Measurements from ENCODE around the gene KCNE2. TPM values are rescaled to one million over a fixed set of nuclear protein-coding genes. Genes with fewer than 3 reads are reported as not detected.
"Not testable (repeated sequence)": the region's sequence is repeated elsewhere in the genome, so short reads cannot be mapped to it uniquely, and the experiment has no call there.

Gene KCNE2
- total RNA-seq, 1 donor from 2014 or later: 0.56 TPM

DNA sequence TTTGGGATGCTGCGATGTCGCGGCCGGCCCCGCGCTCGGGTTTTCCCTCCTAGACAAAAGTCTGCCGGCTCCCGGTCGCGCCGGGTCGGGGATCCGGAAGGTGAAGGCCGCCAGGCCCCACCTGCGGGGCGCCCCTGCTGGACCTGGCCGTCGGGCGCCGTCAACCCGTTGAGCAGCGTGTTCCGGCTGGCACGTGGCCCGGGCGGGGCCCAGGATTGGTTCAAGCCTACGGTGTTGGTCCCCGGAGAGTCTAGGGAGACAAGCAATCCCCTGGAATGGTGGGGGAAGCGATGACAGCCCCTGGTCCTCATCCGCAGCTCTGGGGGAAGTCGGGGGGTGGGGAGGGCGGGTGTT is 11.8 kb downstream of the KCNE2 start:
- not testable (repeated sequence) for H3K4me3 Mint-ChIP-seq (ENCODE audit: unreplicated experiment); H3K4me1 Mint-ChIP-seq (ENCODE audit: unreplicated experiment); H3K27me3 Mint-ChIP-seq (ENCODE audit: unreplicated experiment); DNase-seq (ENCODE audit: extremely low spot score, unreplicated experiment); H3K9me3 Mint-ChIP-seq (ENCODE audit: unreplicated experiment); H3K36me3 Mint-ChIP-seq (ENCODE audit: unreplicated experiment); H3K27ac Mint-ChIP-seq (ENCODE audit: unreplicated experiment)

DNA sequence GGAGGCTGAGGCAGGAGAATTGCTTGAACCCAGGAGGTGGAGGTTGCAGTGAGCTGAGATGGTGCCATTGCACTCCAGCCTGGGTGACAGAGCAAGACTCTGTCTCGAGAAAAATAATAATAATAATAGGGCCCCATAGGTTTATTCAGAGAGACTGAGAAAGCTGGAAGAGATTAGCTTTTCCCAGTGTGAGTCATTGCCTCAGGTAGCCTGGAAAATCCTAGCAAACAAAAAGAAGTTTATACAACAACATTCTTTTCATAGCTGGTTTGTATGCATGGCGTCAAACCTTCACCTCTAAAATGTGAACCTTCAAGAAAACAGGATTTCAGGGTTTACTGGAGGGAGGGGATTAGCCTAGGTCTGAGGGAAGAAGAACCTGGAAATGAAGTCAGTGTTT is 19.3 kb downstream of the KCNE2 start:
- not testable (repeated sequence) for H3K36me3 Mint-ChIP-seq (ENCODE audit: unreplicated experiment); H3K4me1 Mint-ChIP-seq (ENCODE audit: unreplicated experiment); H3K27me3 Mint-ChIP-seq (ENCODE audit: unreplicated experiment); H3K27ac Mint-ChIP-seq (ENCODE audit: unreplicated experiment); DNase-seq (ENCODE audit: extremely low spot score, unreplicated experiment); H3K9me3 Mint-ChIP-seq (ENCODE audit: unreplicated experiment); H3K4me3 Mint-ChIP-seq (ENCODE audit: unreplicated experiment)

DNA sequence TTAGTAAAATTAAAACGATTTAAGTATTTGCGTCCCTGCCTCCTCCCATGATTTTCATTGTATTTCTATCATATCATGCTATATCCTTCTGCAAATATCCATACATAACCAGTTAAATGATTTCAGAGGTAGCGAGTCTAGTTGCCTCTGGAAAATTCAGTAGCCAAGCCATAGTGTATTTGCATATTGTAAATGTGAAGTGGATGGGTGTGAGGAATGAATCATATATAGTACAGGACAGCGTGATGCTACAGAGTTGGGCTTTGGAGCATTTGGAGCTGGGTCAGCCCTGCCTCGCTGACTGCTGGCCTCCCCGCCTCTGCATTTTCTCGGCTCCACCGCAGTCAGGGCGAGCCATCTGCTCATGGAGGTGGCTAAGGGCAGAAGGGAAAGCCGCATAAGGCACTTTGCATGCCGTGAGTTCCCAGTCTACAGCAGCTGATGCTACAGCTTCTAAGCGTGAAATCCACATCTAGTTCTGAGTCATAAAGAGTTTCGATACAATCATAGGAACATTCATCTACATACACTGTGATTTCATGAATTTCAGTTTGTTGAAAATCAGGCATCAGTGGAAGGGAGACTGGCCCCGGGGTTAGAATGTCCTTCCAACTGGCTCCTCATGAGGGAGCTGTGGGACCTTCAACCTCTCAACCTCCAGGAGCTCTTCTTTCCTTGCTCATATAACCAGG is 20.1 kb downstream of the KCNE2 start:
- not testable (repeated sequence) for H3K36me3 Mint-ChIP-seq (ENCODE audit: unreplicated experiment); H3K9me3 Mint-ChIP-seq (ENCODE audit: unreplicated experiment); H3K27ac Mint-ChIP-seq (ENCODE audit: unreplicated experiment); DNase-seq (ENCODE audit: extremely low spot score, unreplicated experiment); H3K4me3 Mint-ChIP-seq (ENCODE audit: unreplicated experiment); H3K27me3 Mint-ChIP-seq (ENCODE audit: unreplicated experiment); H3K4me1 Mint-ChIP-seq (ENCODE audit: unreplicated experiment)

DNA sequence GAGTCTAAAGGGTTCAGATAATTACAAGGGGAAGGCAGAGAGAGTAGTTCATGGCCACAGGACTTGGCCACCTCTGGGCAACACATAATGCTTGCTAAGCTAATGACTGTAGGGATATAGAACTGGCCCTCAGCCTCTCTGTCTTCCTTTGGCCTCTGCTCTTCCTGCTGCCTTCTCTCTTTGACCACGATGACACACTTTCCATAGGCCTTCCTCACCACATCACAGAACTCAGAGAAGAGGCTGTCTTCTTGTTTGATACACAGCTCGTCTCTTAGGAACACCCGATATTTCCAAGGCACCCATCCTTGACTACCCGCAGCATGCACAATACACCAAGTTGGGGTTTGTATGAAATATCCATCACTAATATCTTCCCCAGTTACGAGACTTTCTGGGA is 36.7 kb downstream of the KCNE2 start:
- H3K27ac Mint-ChIP-seq (ENCODE audit: unreplicated experiment); H3K4me3 Mint-ChIP-seq (ENCODE audit: unreplicated experiment): not testable (repeated sequence)

DNA sequence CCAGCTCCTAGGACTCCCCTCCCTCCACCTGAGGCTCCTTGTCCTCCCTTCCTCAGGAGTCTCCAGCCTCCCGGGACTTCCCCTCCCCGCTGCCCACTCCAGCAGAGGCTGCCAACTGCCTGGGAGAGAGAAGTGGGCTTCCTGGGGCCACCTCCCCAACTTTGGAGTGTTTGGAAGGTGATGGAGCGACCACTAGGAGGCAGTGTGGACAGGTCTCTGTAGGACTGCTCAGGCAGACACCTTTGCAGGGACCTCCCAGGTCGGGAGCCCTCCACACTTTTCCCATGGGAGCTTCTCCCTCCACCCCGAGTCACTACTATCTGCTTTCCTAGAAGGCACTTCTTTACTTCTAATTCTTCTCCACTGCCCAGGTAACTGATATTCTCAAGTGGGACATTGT is 40.9 kb downstream of the KCNE2 start:
- not testable (repeated sequence) for H3K27ac Mint-ChIP-seq (ENCODE audit: unreplicated experiment); H3K4me3 Mint-ChIP-seq (ENCODE audit: unreplicated experiment); H3K4me1 Mint-ChIP-seq (ENCODE audit: unreplicated experiment); DNase-seq (ENCODE audit: extremely low spot score, unreplicated experiment); H3K36me3 Mint-ChIP-seq (ENCODE audit: unreplicated experiment); H3K9me3 Mint-ChIP-seq (ENCODE audit: unreplicated experiment); H3K27me3 Mint-ChIP-seq (ENCODE audit: unreplicated experiment)

More for the DNA sequence above, 36.7 kb downstream of the KCNE2 start:
- H3K27me3 Mint-ChIP-seq (ENCODE audit: unreplicated experiment); H3K4me1 Mint-ChIP-seq (ENCODE audit: unreplicated experiment); H3K36me3 Mint-ChIP-seq (ENCODE audit: unreplicated experiment); DNase-seq (ENCODE audit: extremely low spot score, unreplicated experiment); H3K9me3 Mint-ChIP-seq (ENCODE audit: unreplicated experiment): not testable (repeated sequence)

GRCh38 chr21:34405686-34406085 is 41.9 kb downstream of the KCNE2 start:
- H3K9me3 Mint-ChIP-seq (ENCODE audit: unreplicated experiment); H3K36me3 Mint-ChIP-seq (ENCODE audit: unreplicated experiment); H3K27me3 Mint-ChIP-seq (ENCODE audit: unreplicated experiment); H3K4me1 Mint-ChIP-seq (ENCODE audit: unreplicated experiment); DNase-seq (ENCODE audit: extremely low spot score, unreplicated experiment); H3K27ac Mint-ChIP-seq (ENCODE audit: unreplicated experiment); H3K4me3 Mint-ChIP-seq (ENCODE audit: unreplicated experiment): not testable (repeated sequence)

DNA sequence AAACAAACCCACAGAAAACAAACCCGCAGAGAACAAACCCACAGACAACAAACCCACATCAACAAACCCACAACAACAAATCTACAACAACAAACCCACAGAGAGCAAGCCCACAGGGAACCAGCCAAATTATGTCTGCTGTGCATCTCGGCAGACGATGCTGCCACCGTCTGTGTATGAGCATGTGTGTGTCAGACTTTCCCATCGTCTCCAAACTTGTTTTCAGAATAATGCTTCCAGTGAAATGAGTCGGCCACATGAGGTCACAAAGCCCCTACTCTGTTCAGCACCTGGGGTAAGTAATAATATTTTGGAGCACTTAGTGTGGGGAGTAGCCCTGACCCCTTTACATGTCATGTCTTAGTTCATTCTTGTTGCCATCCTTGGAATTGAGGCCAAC is 42.3 kb downstream of the KCNE2 start:
- not testable (repeated sequence) for H3K4me1 Mint-ChIP-seq (ENCODE audit: unreplicated experiment); H3K9me3 Mint-ChIP-seq (ENCODE audit: unreplicated experiment); DNase-seq (ENCODE audit: extremely low spot score, unreplicated experiment); H3K27me3 Mint-ChIP-seq (ENCODE audit: unreplicated experiment); H3K4me3 Mint-ChIP-seq (ENCODE audit: unreplicated experiment); H3K27ac Mint-ChIP-seq (ENCODE audit: unreplicated experiment); H3K36me3 Mint-ChIP-seq (ENCODE audit: unreplicated experiment)

GRCh38 chr21:34406676-34407075 is 42.9 kb downstream of the KCNE2 start:
- H3K4me1 Mint-ChIP-seq (ENCODE audit: unreplicated experiment); H3K36me3 Mint-ChIP-seq (ENCODE audit: unreplicated experiment); H3K4me3 Mint-ChIP-seq (ENCODE audit: unreplicated experiment); H3K9me3 Mint-ChIP-seq (ENCODE audit: unreplicated experiment); H3K27ac Mint-ChIP-seq (ENCODE audit: unreplicated experiment); H3K27me3 Mint-ChIP-seq (ENCODE audit: unreplicated experiment); DNase-seq (ENCODE audit: extremely low spot score, unreplicated experiment): not testable (repeated sequence)

GRCh38 chr21:34407294-34407693 is 43.5 kb downstream of the KCNE2 start:
- not testable (repeated sequence) for H3K4me3 Mint-ChIP-seq (ENCODE audit: unreplicated experiment); H3K27me3 Mint-ChIP-seq (ENCODE audit: unreplicated experiment); DNase-seq (ENCODE audit: extremely low spot score, unreplicated experiment); H3K36me3 Mint-ChIP-seq (ENCODE audit: unreplicated experiment); H3K27ac Mint-ChIP-seq (ENCODE audit: unreplicated experiment); H3K9me3 Mint-ChIP-seq (ENCODE audit: unreplicated experiment); H3K4me1 Mint-ChIP-seq (ENCODE audit: unreplicated experiment)

GRCh38 chr21:34417448-34418077 is 53.8 kb downstream of the KCNE2 start:
- H3K36me3 Mint-ChIP-seq (ENCODE audit: unreplicated experiment); H3K4me3 Mint-ChIP-seq (ENCODE audit: unreplicated experiment); H3K27ac Mint-ChIP-seq (ENCODE audit: unreplicated experiment); H3K9me3 Mint-ChIP-seq (ENCODE audit: unreplicated experiment); DNase-seq (ENCODE audit: extremely low spot score, unreplicated experiment); H3K27me3 Mint-ChIP-seq (ENCODE audit: unreplicated experiment); H3K4me1 Mint-ChIP-seq (ENCODE audit: unreplicated experiment): not testable (repeated sequence)

Measured in osteocyte (in vitro differentiated cells).